DMS 273 (cell line): ENCODE results near the gene IKBKE.
A peak's percentile ranks its signal among the peaks of the same experiment; 100 is the strongest.

Source experiments
- DNase-seq: peaks from one replicate; lab custom pipeline; 2025; ENCODE audit not compliant: unreplicated experiment; lab: John Stamatoyannopoulos, UW

Gene IKBKE

DNA sequence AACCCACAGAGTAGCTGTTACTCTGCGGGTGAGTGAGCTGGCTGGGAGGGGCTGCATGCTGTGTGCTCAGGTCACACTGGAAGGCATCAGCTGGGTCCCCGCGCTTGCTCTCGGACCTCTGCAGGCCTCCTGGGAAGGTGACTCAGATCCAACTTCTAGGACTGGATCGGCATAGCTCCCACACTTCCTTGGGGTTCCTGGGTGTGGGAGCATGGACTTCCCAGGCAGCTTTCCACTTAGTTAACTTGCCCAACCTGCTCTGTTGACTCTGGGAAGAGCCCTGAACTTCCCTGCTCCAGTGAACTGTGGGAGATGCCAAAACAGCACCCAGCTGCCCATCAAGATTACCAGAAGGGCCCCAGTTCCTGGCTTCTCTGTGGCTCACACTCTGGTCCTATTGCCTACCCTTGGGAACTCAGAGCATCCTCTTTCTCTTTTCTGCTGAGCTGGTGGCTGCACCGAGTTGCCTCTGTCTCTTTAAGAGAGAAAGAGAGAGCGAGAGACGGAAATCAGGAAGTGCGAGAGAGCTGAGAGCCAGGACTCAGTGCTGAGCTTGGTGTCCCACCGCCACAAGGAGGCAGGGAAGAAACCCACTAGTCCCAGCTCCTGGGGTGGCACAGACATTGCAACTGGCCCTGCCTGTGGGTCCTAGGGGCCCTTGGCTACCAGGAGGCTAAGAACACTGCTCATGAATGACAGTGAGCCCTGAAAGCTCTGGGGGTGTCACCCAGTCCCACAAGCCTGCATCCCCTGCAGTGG lies at the start of gene IKBKE:
IKBKE (plus strand) TSS at position 544 of the 759 bp plus-strand sequence. CDS start 2,752 bp downstream, outside the sequence.
- DNase-seq = peak; percentile 21

DNA sequence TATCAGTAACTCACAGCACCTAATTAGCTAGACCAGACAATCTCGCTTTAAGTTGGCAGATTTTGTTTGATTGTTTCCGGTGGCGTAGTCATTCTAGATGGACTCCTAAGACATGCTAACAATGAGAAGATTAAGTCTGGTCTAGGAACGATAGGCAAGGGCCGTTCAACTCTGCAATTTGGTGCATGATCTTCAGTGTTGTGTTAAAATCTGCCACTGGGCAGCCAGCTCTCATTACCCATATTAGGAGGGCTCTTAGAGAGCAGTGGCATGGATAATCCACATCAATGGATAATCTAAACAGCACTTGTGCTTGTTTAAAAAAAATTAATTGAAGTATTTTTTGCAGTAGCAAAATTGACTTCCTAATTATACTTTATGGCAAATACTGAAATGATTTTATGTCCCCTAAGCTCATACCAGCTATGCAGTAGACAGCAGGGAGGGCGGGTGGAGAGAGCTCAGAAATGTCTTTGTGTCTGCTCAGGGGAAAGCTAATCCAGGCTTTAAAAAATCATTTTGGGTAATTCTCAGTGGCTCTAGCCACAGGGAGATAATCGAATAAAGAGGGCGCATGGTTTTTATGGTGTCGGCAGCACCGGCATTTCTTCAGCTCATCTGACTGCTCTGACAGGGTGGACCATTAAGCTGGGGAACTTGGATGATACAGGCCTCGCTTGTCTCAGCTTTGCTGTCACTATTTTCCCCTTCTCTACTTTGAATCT lies 48.5 kb upstream of the IKBKE start:
- DNase-seq = no peak

DNA sequence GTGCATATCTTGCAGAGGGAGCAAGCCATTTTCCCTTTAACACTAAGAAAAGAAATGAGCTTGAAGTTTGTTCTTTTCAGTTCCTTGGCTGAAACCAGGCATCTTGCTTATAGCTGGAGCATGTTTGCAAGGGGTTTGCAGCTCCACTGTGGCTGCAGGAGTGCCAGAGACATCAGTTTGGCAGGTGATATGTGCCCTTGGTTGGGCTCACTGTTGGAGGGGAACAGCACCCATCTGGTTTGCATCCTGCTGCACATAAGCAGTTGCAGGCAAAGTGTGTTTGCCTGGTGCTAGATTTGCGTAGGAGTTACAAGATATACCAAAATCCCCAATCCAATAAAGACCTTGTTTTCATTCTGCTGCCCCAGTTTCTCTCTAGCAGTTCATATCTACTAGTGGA lies 47.8 kb upstream of the IKBKE start:
- no peak for DNase-seq

DNA sequence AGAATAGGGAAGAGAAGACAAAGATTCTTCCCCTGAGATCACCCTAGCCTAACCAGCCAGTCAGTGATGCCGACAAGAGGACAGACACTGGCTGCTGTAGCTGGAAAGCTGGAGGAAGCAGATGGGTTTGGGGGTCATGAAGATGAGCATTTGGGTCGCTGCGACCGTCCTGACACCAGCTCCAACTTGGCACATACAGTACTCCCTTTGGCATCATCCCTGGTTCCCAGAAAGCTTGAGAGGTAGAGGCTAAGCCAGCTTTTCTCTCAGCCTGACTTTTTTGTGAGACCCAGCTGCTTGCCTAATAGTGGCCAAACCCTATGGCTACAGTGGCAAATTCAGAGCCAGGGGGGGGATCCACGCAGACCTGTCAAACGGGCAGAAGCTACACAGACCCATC lies 43.0 kb upstream of the IKBKE start:
- DNase-seq = no peak

DNA sequence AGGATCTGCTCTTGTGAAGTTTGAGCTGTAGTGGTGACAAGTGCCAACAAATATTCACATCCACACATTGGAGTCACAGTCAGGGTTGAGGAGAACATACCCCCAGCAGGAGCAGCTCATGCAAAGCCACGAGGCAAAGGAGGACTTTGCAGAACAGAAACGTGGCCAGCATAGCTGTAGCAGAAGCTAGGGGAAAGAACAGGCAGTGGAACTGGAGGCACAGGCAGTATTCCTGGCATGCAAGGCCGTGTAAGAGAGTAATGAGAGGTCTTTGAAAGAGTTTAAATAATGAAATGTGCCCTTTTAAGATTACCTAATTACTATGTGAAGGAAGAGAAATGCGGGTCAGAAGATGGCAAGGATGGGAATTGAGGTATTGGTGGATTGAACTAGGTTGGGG lies 40.9 kb upstream of the IKBKE start:
- DNase-seq = no peak

DNA sequence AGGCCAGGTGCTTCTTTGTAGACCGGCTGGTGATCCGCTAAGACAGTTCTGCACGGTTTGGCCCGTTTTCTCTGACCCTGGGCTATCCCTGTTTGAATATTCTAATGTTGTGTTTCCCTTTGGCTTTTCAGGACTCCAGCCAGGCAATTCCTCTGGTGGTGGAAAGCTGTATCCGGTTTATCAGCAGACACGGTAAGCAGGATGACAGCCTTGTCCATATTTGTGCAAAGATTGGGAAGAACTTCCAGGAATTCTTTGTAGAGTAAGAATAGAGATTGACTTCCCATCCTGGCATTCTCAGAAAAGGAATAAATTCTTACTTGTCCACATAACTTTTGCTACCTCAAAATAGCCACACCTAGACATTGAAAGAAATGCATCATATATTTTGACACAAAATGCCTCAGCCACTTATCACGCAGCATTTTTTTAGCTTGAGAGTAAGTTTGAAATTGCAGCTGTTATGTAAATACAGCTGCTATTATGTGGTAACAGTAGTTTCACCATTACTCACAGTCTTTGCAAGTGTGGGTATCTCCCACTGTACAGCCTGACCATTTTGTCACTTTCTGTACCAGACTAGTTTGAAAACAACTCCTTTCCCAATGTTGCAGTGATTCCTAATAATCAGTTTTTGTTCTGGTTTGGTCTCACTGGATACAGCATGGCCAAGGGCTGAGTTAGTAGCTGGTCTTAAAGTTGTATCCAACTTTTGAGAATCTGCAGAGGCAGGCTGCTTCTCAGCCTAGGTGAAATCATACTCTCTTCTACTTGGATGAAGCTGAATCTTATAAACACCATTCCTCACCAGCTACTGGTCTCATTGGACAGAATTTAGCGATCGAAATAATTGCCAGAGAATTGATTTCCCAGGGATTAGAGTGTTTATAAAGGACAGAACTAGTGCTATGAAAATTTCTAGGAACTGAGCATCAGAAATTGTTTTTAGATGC lies 40.0 kb upstream of the IKBKE start:
- DNase-seq = no peak

DNA sequence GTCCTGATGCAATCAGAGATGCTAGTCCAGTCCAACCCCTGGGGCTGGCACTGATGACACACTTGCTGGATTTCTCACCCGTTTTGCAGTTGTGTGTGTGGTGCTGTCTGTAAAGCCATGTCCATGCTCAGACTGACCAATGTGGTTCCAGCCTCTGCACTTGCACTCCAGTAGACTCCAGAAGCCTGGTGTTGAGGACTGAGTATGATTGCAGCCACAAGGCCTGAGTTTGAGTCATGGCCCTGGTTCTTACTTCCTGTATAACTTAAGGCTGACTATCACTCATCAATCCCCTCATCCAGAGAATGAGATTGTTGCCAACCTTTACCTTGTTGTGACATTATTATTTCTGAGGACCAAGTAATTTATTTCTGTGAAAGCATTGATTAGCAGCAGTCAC lies 34.8 kb upstream of the IKBKE start:
- DNase-seq = no peak

DNA sequence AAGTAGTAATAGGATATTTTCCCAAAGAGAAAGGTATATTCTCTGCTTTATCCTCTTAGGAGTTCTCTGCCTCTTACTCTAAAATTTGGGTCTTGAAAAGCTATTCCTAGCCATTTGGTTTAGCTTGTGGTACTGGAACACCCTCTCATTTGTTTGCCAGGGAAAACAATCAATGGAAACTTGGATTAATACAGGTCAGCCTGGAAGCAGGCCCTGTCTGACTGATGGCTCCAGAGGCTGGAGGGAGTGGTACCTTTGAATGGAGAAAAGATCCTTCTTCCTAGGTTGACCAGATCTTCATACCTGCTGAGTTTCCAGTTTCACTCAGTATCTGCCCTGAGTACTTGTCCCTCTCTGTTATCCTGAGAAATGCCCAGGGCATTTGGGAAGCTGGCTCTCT lies 31.7 kb upstream of the IKBKE start:
- no peak for DNase-seq

DNA sequence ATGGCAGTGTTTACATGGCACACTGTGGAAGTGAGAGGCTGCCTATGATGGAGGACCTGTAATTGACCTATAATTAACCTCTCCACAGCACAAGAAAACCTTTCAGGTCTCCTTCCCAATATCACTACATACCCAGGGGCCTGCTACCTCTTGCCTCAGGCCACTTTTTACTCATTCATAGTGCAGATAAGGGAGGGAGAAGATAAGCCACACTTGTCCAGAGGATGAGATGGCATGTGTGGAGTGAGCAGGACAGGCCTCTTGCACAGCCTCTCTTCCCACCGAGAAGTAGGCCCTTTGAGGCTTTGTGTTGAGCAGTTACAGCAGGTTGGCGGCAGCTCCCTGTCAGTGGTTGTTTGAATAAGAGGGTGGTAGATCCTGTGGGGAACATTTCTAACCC lies 31.1 kb upstream of the IKBKE start:
- DNase-seq = no peak

DNA sequence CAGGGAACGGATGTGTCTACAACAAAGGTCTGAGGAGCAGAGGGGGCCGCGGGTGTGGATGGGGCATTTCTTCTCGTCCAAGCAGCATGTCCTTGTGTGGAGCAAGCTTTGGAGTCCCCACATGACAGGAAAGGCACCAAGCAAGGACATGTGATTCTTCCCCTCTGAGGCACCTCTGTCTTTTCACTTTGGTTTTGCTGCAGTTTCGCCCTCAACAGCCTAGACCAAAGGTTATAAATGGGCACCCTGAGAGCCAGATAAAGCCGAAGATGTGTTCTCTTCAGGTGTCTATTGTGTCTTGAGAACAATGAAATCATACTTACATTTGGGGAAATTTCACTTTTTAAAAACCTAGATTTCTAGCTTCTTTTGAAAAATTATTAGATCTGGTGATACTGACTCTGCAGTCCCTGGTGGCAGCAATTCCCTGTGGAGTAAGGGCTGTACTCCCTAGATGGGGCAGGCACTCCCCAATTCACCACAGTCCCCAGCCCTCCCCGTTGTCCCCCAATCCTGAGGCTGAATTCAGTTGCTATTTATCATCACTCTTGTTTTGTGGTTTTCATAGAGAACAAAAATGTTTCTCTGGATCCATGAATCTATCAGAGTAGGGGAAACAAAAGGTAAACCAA lies 28.8 kb upstream of the IKBKE start:
- no peak for DNase-seq

DNA sequence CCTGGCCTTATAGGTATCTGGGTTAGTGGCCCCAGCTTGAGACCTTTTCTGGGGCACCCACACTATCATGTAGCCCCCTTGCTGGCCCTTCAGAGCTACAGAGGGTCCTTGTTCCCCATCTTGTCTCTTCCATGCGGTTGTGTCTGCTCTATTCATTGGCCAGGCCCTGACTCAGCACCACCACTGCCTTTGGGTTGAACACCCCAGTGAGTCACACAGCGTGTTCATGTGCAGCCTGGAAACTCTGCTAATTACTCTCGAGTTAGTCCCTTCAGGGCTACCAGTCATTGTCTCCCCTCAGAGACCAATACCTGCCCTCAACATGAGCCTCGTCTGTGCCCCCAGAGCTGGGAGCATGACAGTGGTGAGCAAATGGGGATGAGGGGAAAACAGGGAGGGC lies 28.2 kb upstream of the IKBKE start:
- no peak for DNase-seq

DNA sequence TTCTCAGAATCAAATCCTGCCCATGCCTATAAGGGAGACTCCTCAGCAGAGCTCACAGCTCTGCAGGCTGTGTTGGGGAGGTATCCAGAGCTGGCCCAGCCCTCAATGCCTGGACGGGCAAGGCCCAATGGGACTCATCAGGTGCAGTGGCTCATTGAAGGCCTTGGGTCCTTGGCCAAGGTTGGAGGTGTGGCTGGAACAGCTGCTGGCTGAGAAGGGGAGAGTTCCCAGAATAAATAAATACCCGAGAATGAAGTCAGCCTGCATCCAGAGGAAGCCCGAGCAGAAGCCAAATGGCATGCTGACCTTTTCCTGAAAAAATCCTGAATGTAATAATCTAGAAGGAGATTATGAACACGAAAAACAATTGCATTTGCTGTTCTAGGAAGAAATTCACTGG lies 25.2 kb upstream of the IKBKE start:
- peak; percentile 51 for DNase-seq

DNA sequence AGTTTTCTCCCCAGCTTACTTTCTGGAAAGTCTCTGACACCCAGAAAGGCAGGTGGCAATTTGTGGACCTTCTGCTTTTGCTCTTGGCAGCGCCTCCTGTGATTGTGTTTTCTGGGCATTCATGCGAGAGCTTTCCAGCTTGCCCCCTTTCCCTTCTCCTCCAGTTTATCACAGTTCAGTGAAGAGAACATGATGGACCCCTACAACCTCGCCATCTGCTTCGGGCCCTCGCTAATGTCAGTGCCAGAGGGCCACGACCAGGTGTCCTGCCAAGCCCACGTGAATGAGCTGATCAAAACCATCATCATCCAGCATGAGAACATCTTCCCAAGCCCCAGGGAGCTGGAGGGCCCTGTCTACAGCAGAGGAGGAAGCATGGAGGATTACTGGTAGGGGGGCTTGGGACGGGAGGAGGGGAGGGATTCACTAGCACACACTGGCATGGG lies 24.3 kb upstream of the IKBKE start:
- DNase-seq = peak; percentile 84

DNA sequence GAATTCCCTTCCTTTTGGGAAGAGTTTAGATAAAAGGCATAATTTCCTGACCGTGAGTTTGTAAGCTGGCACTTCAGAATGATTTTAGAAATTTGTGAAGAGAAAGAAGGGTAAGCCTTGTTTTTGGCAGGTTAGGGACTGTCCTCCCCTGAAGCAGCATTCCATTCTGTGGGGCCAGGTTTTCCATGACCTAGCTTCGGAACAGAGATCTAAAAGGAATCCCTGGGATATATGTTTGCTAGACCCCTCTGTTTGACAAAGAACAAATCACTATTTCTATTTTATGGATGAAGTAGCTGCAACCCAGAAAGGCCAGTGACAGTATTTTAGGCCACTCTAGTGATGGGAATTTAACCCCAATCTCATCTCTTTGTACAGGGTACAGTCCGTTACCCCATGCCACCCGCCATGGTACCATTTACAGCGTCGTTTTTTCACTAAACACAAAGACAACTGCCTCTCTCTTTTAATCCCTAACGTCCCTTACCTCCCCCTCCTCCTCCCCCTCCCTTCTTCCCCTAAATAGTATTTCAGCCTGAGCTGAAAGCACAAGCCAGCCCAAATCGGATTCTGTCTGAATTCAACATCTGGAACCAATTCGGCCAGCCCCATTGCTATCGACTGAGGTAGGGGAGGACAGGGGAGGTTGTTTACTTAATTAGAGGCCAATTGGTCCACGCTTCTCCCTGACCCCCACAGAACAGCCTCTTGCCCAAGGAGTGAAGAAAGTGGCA lies 23.4 kb upstream of the IKBKE start:
- no peak for DNase-seq

DNA sequence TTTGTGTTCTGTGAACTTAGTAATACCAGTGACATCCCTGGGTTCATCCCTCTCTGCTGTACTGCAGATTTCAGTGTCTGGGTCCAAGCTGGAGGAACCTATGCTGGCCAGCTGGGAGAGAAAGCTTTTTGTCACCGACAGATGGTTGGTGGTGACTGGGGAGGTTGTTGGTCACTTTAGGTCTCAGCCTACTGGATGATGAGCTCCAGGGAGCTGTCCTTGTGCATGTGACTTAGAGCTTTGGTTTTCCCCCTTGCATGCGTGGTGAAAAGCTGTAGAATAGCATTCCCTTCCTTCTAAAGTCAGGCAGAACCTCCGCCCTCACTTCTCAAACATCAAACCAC lies 22.9 kb upstream of the IKBKE start:
- DNase-seq = no peak

DNA sequence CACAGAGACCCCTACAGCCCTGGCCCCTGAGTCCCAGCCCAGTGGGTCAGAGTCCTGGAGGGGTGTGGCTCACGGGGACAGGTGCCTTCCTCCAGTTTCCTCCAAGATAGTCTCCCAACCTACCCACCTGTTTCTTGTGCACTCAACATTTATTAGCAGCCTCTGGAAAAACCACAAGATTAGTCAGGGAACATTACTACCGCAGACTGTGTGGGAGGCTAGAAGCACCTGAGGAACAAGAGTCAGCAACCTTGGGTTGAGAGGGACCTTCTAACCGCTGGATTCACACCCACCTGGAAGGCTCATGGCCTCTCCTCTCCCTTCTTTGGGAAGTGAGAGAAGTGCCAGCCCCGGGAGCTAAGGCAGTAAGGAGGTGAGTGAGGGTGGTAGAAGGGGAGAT lies 22.5 kb upstream of the IKBKE start:
- DNase-seq = no peak

DNA sequence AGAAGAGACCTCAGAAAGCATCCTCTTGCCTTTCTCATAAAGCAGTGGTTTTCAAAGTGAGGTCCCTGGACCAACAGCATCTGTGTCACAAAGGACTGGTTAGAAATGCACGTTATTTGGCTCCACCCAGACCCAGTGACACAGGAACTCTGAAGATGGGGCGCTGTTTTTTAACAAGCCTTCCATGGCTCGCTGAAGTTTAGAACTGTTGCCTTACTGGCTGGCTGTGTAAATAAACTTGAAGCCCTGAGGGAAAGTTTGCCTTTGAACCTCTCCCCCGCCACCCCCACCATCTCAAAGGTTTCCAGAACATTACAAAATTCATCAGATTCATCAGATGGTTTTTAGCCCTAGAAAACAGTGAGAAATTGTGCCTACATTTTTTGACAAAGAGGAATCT lies 21.8 kb upstream of the IKBKE start:
- DNase-seq = no peak

DNA sequence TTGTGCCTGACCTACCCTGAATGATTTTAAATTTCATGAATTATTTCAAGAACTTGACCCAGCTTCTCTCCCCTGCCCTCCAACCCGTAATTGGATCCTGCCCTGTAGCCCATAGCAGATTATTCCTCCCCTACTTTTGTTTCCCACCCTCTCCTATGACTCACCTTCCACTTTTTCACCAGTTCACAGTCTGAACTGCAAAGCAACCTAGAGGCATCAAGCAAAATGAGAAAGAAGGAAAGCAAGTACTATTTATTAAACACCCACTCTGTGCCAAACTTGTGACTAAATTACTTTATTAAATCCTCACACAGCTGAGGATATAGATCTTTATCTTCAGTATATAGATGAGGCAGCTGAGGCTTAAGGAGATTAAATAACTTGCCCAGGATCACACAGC lies 20.7 kb upstream of the IKBKE start:
- DNase-seq = no peak

DNA sequence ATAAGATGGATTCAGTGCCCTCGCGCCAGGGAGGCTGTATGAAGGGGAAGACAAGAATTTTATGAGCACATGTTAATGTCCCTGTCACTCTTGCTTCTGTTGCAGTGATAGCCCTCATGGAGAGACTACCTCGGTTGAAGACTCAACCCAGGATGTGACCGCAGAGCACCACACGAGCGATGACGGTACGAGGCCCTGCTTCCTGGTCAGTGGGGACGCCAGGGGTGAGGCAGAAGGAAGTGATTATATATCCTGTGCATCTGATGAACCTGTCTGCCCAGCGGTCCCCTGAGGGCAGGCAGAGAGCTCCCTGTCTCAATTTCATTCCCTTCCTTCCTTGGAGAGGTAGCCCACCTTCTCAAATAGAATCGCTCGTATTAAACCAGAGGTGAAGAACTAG lies 20.0 kb upstream of the IKBKE start:
- DNase-seq = no peak

DNA sequence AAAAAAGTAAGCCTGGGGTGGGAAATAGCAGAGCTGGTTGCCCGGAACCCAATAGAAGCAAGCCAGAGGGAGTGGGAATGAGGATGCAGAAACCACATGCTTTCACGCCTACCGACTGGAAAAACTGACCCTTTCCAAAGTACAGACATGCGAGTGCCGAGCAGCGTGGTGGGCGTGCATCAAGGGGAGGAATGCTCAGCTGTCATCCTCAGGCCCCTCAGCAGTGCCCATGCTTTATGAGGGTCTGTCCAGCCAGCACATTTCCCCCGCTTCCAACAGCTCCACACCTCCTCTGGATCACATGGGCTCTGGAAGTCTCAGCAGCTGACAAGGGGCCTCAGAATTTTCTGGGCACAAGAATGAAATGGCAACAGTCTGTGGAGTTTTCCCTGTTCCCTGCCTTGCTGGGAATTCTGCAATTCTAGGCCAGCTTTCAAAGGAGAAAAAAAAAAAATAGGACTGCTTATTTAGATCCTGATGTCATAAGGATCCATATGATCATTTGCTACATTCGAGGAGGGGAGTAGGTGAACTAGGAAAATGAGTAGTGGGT lies 19.1 kb upstream of the IKBKE start:
- no peak for DNase-seq
